Measurements from ENCODE around the gene TTL.

Gene TTL

GRCh38 chr2:112584891-112585250, 102.9 kb downstream of the TTL start:
- no peak for DNase-seq

GRCh38 chr2:112585400-112585799, 103.4 kb downstream of the TTL start:
- DNase-seq = no peak

GRCh38 chr2:112585873-112586464, 104.0 kb downstream of the TTL start:
- no peak for DNase-seq

- no peak for DNase-seq
Observed at GRCh38 chr2:112588611-112589045, 106.7 kb downstream of the TTL start.

Data from hematopoietic multipotent progenitor cell treated with erythropoietin and hydrocortisone succinate and interleukin-3 and kit ligand, for 6 days (in vitro differentiated cells).